H1 (cell line): ENCODE data around the gene HAT1. TPM values are rescaled to one million over a fixed set of nuclear protein-coding genes. Genes with fewer than 3 reads are reported as not detected.

Experiments
- CTCF ChIA-PET: fragments of 300-600 bp; sonication (Branson Sonifier 250); formaldehyde crosslinking; loops from one replicate; lab custom pipeline; 2021; ENCODE audit not compliant: partially characterized antibody; lab: Charles Lee
- POLR2A ChIA-PET: fragments of 300-600 bp; sonication (Branson Sonifier 250); formaldehyde crosslinking; loops from one replicate; lab custom pipeline; 2021; ENCODE audit warnings: inconsistent platforms; ENCODE audit not compliant: partially characterized antibody; lab: Charles Lee
- DNase-seq, 2 experiments: peaks; one replicate each; pipeline versions ENCODE4 v3.0.0 to v3.0.0-alpha.2; 2010 to 2022; ENCODE audit warnings: low spot score in 2 of 2, low read depth in 1 of 2, mixed read lengths in 1 of 2
- FAIRE-seq: peaks from 2 replicates; lab custom pipeline; 2011; peaks lifted over from hg19 to GRCh38; lab: Jason Lieb, UNC
- H2AFZ ChIP-seq: 2 replicates; pipeline ENCODE4 v1.8.1; 2012; ENCODE audit warnings: low read length, inconsistent platforms
- H2AK5ac ChIP-seq: 2 replicates; pipeline ENCODE4 v1.6.1; 2013; ENCODE audit warnings: low read depth, low read length
- H2BK120ac ChIP-seq: replicated peaks from 2 replicates; pipeline ENCODE3; 2013; ENCODE audit warnings: low read depth, low read length, inconsistent platforms
- H2BK12ac ChIP-seq: 2 replicates; pipeline ENCODE4 v1.6.1; 2013; ENCODE audit warnings: low read depth, low read length
- H2BK15ac ChIP-seq: 2 replicates; pipeline ENCODE4 v1.6.1; 2013; ENCODE audit warnings: low read length
- H2BK20ac ChIP-seq: 2 replicates; pipeline ENCODE4 v1.6.1; 2013; ENCODE audit warnings: low read length
- H2BK5ac ChIP-seq: 2 replicates; pipeline ENCODE4 v1.6.1; 2013; ENCODE audit warnings: low read depth, low read length
- H3K14ac ChIP-seq: 2 replicates; pipeline ENCODE4 v1.6.1; 2013; ENCODE audit warnings: inconsistent platforms; ENCODE audit not compliant: insufficient read length
- H3K18ac ChIP-seq: 2 replicates; pipeline ENCODE4 v1.6.1; 2013; ENCODE audit warnings: low read length; ENCODE audit errors: extremely low read depth
- H3K23ac ChIP-seq: 2 replicates; pipeline ENCODE4 v1.6.1; 2013; ENCODE audit warnings: inconsistent platforms; ENCODE audit not compliant: insufficient read length
- H3K23me2 ChIP-seq: 2 replicates; pipeline ENCODE4 v1.6.1; 2013; ENCODE audit warnings: low read depth, low read length
- H3K27ac ChIP-seq: 2 replicates; pipeline ENCODE4 v1.6.1; 2011; ENCODE audit warnings: low read depth, low read length, inconsistent platforms
- H3K27me3 ChIP-seq, 4 experiments: replicated peaks in 1 of 4; 1 replicate in 1 of 4; 2 replicates in 3 of 4; pipeline versions ENCODE4 v1.6.1 to v1.8.1; 2011 to 2013; ENCODE audit warnings: low read length in 3 of 4, mild to moderate bottlenecking in 3 of 4, inconsistent platforms in 2 of 4, mixed read lengths in 2 of 4, moderate library complexity in 1 of 4; ENCODE audit not compliant: control insufficient read depth in 3 of 4, insufficient read depth in 3 of 4; ENCODE audit errors: extremely low read depth in 1 of 4
- H3K36me3 ChIP-seq, 4 experiments: 2 replicates each; pipeline versions ENCODE4 v1.6.1 to v1.8.1; 2011 to 2013; ENCODE audit warnings: mild to moderate bottlenecking in 4 of 4, low read length in 3 of 4, moderate library complexity in 2 of 4, control low read depth in 1 of 4, inconsistent platforms in 1 of 4; ENCODE audit not compliant: insufficient read depth in 4 of 4, control insufficient read depth in 2 of 4
- H3K4ac ChIP-seq: replicated peaks from 2 replicates; pipeline ENCODE3; 2013; ENCODE audit warnings: low read length, low read depth, mixed read lengths, inconsistent platforms; ENCODE audit not compliant: insufficient read length
- H3K4me1 ChIP-seq, 4 experiments: replicated peaks in 1 of 4; 1 replicate in 1 of 4; 2 replicates in 3 of 4; pipeline versions ENCODE4 v1.6.1 to v1.8.1; 2011 to 2013; ENCODE audit warnings: low read length in 3 of 4, inconsistent platforms in 2 of 4, mixed read lengths in 1 of 4; ENCODE audit not compliant: insufficient read depth in 4 of 4, control insufficient read depth in 3 of 4
- H3K4me2 ChIP-seq, 2 experiments: 2 replicates each; pipeline versions ENCODE4 v1.6.1 to v1.8.1; 2011 to 2013; ENCODE audit warnings: low read depth in 2 of 2, low read length in 2 of 2, control low read depth in 1 of 2, inconsistent platforms in 1 of 2, mild to moderate bottlenecking in 1 of 2; ENCODE audit not compliant: insufficient read depth in 1 of 2
- H3K4me3 ChIP-seq, 4 experiments: fragments of 200-600, 300-600 bp in 1 of 4; sonication (generic), shearing (Covaris generic), sonication (Bioruptor Twin) in 1 of 4; 2 replicates each; pipeline versions ENCODE4 v1.5.1 to v1.8.1; 2011 to 2016; ENCODE audit warnings: low read length in 4 of 4, low read depth in 3 of 4, control low read depth in 2 of 4, inconsistent platforms in 2 of 4, mild to moderate bottlenecking in 2 of 4, mixed read lengths in 1 of 4, moderate library complexity in 1 of 4; ENCODE audit not compliant: insufficient read depth in 2 of 4; ENCODE audit errors: extremely low read depth in 1 of 4
- H3K56ac ChIP-seq: replicated peaks from 2 replicates; pipeline ENCODE3; 2013; ENCODE audit warnings: low read depth, mild to moderate bottlenecking, mixed read lengths, low read length, inconsistent platforms; ENCODE audit not compliant: insufficient read length
- H3K79me1 ChIP-seq: 2 replicates; pipeline ENCODE4 v1.6.1; 2013; ENCODE audit warnings: low read depth, low read length, control low read depth
- H3K79me2 ChIP-seq, 2 experiments: 2 replicates each; pipeline versions ENCODE4 v1.6.1 to v1.8.1; 2012 to 2013; ENCODE audit warnings: low read length in 2 of 2, mild to moderate bottlenecking in 2 of 2, inconsistent platforms in 1 of 2; ENCODE audit not compliant: insufficient read depth in 2 of 2, control insufficient read depth in 1 of 2
- H3K9ac ChIP-seq, 4 experiments: replicated peaks in 1 of 4; 1 replicate in 1 of 4; 2 replicates in 3 of 4; pipeline versions ENCODE4 v1.6.1 to v1.8.1; 2011 to 2013; ENCODE audit warnings: low read depth in 3 of 4, low read length in 3 of 4, control low read depth in 2 of 4, mild to moderate bottlenecking in 2 of 4, moderate library complexity in 2 of 4, inconsistent platforms in 1 of 4; ENCODE audit errors: extremely low read depth in 1 of 4
- H3K9me3 ChIP-seq, 2 experiments: 2 replicates each; pipeline versions ENCODE4 v1.6.1 to v1.8.1; 2012 to 2013; ENCODE audit warnings: mild to moderate bottlenecking in 2 of 2, moderate library complexity in 2 of 2, control low read depth in 1 of 2, inconsistent platforms in 1 of 2, low read depth in 1 of 2, low read length in 1 of 2, mixed read lengths in 1 of 2; ENCODE audit not compliant: insufficient read depth in 2 of 2
- H4K20me1 ChIP-seq, 2 experiments: replicated peaks in 1 of 2; 2 replicates each; pipeline versions ENCODE3 to v1.8.1; 2011 to 2013; ENCODE audit warnings: inconsistent platforms in 2 of 2, low read length in 2 of 2, mild to moderate bottlenecking in 1 of 2; ENCODE audit not compliant: insufficient read depth in 2 of 2, control insufficient read depth in 1 of 2
- H4K5ac ChIP-seq: 2 replicates; pipeline ENCODE4 v1.6.1; 2013; ENCODE audit warnings: low read length, low read depth, mixed read lengths, inconsistent platforms; ENCODE audit not compliant: insufficient read length
- H4K8ac ChIP-seq: 2 replicates; pipeline ENCODE4 v1.8.0; 2013; ENCODE audit warnings: mild to moderate bottlenecking, moderate library complexity, low read length, inconsistent platforms; ENCODE audit not compliant: insufficient read depth; ENCODE audit errors: extremely low read depth
- H4K91ac ChIP-seq: replicated peaks from 2 replicates; pipeline ENCODE3; 2013; ENCODE audit warnings: low read length, mixed read lengths, inconsistent platforms; ENCODE audit not compliant: insufficient read length
- ATF3 ChIP-seq: IDR thresholded peaks from 2 replicates; pipeline ENCODE4 v1.6.1; 2011; ENCODE audit warnings: low read depth, mild to moderate bottlenecking, low read length; ENCODE audit not compliant: insufficient read depth
- CREB1 ChIP-seq: IDR thresholded peaks from 2 replicates; pipeline ENCODE4 v1.6.1; 2012; ENCODE audit warnings: inconsistent platforms
- E2F6 ChIP-seq: IDR thresholded peaks from 2 replicates; pipeline ENCODE4 v1.6.1; 2012; ENCODE audit warnings: inconsistent platforms
- GABPA ChIP-seq: IDR thresholded peaks from 2 replicates; pipeline ENCODE4 v1.6.1; 2011; ENCODE audit warnings: mild to moderate bottlenecking, low read length, moderate library complexity, borderline replicate concordance; ENCODE audit not compliant: insufficient read depth
- GTF2F1 ChIP-seq: IDR thresholded peaks from 2 replicates; pipeline ENCODE4 v1.6.1; 2012; ENCODE audit warnings: low read depth, low read length, improper control_type of control experiment, borderline replicate concordance
- HDAC2 ChIP-seq, 2 experiments: fragments of 300-600 bp in 1 of 2; sonication (generic) in 1 of 2; IDR thresholded peaks; 2 replicates each; pipeline ENCODE4 v1.6.1; 2011 to 2012; ENCODE audit warnings: low read depth in 2 of 2, low read length in 2 of 2, mild to moderate bottlenecking in 2 of 2, moderate library complexity in 2 of 2, borderline replicate concordance in 1 of 2, inconsistent platforms in 1 of 2
- POLR2A ChIP-seq, 2 experiments: IDR thresholded peaks; 1 replicate in 1 of 2; 2 replicates in 1 of 2; pipeline ENCODE4 v1.6.1; 2011; ENCODE audit warnings: low read depth in 2 of 2, low read length in 2 of 2, mild to moderate bottlenecking in 2 of 2; ENCODE audit errors: control extremely low read depth in 1 of 2
- RFX5 ChIP-seq: IDR thresholded peaks from 2 replicates; pipeline ENCODE4 v1.6.1; 2011; ENCODE audit warnings: low read depth, low read length, improper control_type of control experiment, borderline replicate concordance
- RXRA ChIP-seq: IDR thresholded peaks from 2 replicates; pipeline ENCODE4 v1.6.1; 2011; ENCODE audit warnings: low read depth, mild to moderate bottlenecking, low read length, moderate library complexity; ENCODE audit not compliant: insufficient read depth
- SIX5 ChIP-seq: IDR thresholded peaks from 2 replicates; pipeline ENCODE4 v1.6.1; 2011; ENCODE audit warnings: mild to moderate bottlenecking, low read depth, low read length
- SRF ChIP-seq: IDR thresholded peaks from 2 replicates; pipeline ENCODE4 v1.6.1; 2011; ENCODE audit warnings: mild to moderate bottlenecking, low read depth, low read length, moderate library complexity
- TCF12 ChIP-seq: IDR thresholded peaks from 2 replicates; pipeline ENCODE4 v1.6.1; 2011; ENCODE audit warnings: low read depth, mild to moderate bottlenecking, low read length
- TEAD4 ChIP-seq: IDR thresholded peaks from 2 replicates; pipeline ENCODE4 v1.6.1; 2012; ENCODE audit warnings: low read depth, low read length, inconsistent platforms, mixed read lengths
- WGBS, 2 experiments: shearing (Covaris generic) in 1 of 2; methylation state at CpG; one replicate each; pipeline versions ENCODE4 v1.1.6 to v1.1.7; 2013 to 2015; ENCODE audit warnings: low lambda C conversion rate in 2 of 2, mixed read lengths in 2 of 2, inconsistent platforms in 1 of 2, low coverage in 1 of 2, missing lambda C conversion rate in 1 of 2; ENCODE audit not compliant: insufficient replicate concordance in 2 of 2, insufficient coverage in 1 of 2, insufficient read length in 1 of 2; ENCODE audit errors: extremely low coverage in 1 of 2, missing lambda C conversion rate in 1 of 2; 5-methylcytosine and 5-hydroxymethylcytosine counted together
- polyA plus RNA-seq, 7 experiments: library from polyadenylated mRNA; depleted of rRNA in 3 of 7; stranded (reverse) in 5 of 7; unstranded in 2 of 7; fragments of >200 nt in 5 of 7; fragments of 200-250 nt in 2 of 7; gene quantifications; 1 replicate in 5 of 7; 2 replicates in 1 of 7; 4 replicates in 1 of 7; pipeline versions ENCODE4 v1.2.1 to v1.2.3, GENCODE V29; 2011 to 2013; ENCODE audit warnings: missing spikeins in 2 of 7, mixed read lengths in 2 of 7
- total RNA-seq: library from RNA; stranded (reverse); fragmentation: NEBNext Ultra II Directional; extraction: Animal tissue kit (Norgen Biotek cat#: 25700); gene quantifications from 2 replicates; pipeline ENCODE4 v1.2.1, GENCODE V29; 2021

HAT1 gene
- total and polyA plus RNA-seq, 2 of the 8 experiments (the other 6 are each of a cell fraction or from before 2014, with no cell fraction given) = 44.6 to 74.2 TPM

- Histone ChIP-seq H3K14ac (no peak overlapping the region), H3K18ac (no peak overlapping the region), H2BK12ac (no peak overlapping the region), H3K79me2 (no peaks in the 10 kb centered on the region), H2BK15ac (no peak overlapping the region), H2BK5ac (no peak overlapping the region), H3K23me2 (no peaks in the 10 kb centered on the region), H3K27ac (no peak overlapping the region), H3K79me1 (no peaks in the 10 kb centered on the region), H4K20me1 (peaks cover 0 to 2% of the 10 kb centered on the region in 2 experiments), H3K27me3 (no peaks in the 10 kb centered on the region), H3K4ac (no peak overlapping the region), H2AFZ (no peak overlapping the region), H3K36me3 (peaks cover 5 to 33% (median 7%) of the 10 kb centered on the region in 4 experiments; a peak in 7 of 8 replicates), H4K8ac (no peak overlapping the region), H2AK5ac (no peak overlapping the region), H2BK120ac (no peak overlapping the region), H3K4me3 (no peak overlapping the region), H3K4me2 (no peak overlapping the region), H2BK20ac (no peak overlapping the region), H3K23ac (no peak overlapping the region), H4K5ac (no peak overlapping the region), H3K56ac (no peak overlapping the region), H3K4me1 (no peaks in the 10 kb centered on the region), H4K91ac (no peak overlapping the region), H3K9me3 (no peaks in the 10 kb centered on the region), H3K9ac (no peak overlapping the region)
- DNase-seq = no peak
- no peak for FAIRE-seq
- 87% methylated on average over 3 of the region's 3 CpGs; no CpG with 5 or more reads in 1 of the 2 experiments for WGBS, 2 experiments
- POLR2A ChIA-PET = no interaction called here
- CTCF ChIA-PET = interaction anchor here (1.4 kb wide), 1 partner anchor 148 kb away, joined by 3 read pairs; no protein-coding TSS in a partner anchor
- no peak for TF ChIP-seq SRF
- no peak for TF ChIP-seq ATF3
- TF ChIP-seq RFX5 = no peak
- TF ChIP-seq SIX5 = no peak
- no peak for TF ChIP-seq GABPA
- TF ChIP-seq GTF2F1 = no peak
- TF ChIP-seq TEAD4 = no peak
- no peak for TF ChIP-seq TCF12
- no peak for TF ChIP-seq RXRA
- no peak for TF ChIP-seq CREB1
- no peak for TF ChIP-seq HDAC2 (IDR thresholded peaks at IDR 0.05; ENCODE audit: borderline replicate concordance in 1 of 2, low read depth in 2 of 2, low read length in 2 of 2)
- TF ChIP-seq POLR2A (IDR thresholded peaks at IDR 0.05; ENCODE audit: control extremely low read depth in 1 of 2, low read depth in 2 of 2, low read length in 2 of 2) = no peak
- no peak for TF ChIP-seq E2F6
Observed at GRCh38 chr2:171965238-171965637, 43.0 kb downstream of the HAT1 start.
